Amygdala (tissue), 56 donors: ENCODE measurements around the gene ADARB2.
"Not testable (repeated sequence)": the region's sequence is repeated elsewhere in the genome, so short reads cannot be mapped to it uniquely, and the experiment has no call there.

Experiments
- DNase-seq, 56 donors: peaks; one replicate each; lab custom pipeline; 2025; lab: John Stamatoyannopoulos, UW

ADARB2 gene

DNA sequence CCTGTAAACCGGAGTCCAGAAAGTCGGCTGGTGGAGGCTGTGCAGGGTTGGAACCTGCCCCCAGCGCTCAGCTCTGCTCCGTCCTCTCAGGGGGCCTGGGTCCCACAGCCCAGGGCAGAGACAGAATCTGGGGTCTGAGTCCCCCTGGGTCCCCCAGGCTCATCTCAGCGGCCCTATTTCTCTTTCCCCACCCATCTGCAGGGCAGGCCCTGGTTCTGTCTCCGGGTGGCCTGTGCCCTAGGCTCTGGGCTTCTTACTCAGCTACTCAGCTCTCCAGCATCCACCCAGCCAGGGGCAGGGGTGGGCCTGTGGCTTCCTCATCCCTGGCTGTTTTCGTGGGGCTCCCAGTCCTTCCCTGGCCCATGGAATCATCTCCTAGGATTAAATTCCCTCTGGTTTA is 183.4 kb downstream of the ADARB2 start:
- no peak for DNase-seq

DNA sequence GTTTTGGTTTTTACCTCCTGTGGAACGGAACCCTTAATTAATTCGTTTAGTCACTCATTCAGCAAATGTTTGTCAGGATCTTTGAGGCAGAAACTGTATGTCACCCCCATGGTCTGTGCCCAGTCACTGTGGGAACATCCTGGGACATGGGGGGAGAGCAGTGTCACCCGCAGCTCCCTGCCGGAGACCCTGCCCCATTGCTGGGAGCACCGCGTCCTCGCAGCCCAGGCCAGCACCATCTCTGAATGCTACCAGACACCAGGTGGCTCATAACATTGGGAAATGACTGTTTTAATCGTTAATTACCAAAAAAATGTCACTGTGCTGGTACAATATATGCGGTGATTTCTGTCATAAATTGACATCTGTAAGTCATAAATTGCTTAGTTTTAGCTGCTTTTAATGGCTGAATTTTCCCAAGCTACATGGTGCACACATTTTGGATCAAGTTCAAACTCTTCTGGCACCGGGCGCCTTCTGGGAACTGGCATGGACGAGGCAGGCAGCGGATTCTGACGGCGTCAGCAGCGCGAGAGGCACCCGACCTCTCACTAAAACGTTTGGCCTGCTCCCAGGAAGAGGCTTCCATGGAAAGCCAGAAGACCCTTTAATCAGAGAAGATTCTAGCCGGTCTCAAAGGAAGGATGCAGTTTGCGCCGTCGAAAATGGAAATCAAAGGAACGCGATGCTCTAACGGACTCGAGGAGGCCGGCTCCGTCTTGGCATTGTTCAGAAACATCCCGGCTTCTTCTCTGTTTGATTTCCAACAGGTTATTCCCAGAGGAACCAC is 184.2 kb downstream of the ADARB2 start:
- peak in 1 of 56 donors; percentile 25 for DNase-seq

DNA sequence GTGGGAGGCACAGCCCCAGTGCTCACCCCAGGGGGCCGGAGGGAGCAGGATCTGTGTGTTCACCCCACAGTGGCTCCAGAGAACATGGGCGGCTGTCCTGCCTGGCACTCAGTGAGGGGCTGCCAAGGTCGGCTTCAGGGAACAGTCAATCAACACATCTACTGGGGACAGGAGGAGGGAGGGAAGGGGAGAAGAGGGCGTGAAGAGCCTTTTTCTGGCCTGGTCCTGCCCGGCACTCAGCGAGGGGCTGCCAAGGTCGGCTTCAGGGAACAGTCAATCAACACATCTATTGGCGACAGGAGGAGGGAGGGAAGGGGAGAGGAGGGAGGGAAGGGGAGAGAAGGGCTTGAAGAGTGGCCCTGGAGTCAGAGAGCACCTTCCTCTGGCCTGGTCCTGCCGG is 184.9 kb downstream of the ADARB2 start:
- no peak for DNase-seq

DNA sequence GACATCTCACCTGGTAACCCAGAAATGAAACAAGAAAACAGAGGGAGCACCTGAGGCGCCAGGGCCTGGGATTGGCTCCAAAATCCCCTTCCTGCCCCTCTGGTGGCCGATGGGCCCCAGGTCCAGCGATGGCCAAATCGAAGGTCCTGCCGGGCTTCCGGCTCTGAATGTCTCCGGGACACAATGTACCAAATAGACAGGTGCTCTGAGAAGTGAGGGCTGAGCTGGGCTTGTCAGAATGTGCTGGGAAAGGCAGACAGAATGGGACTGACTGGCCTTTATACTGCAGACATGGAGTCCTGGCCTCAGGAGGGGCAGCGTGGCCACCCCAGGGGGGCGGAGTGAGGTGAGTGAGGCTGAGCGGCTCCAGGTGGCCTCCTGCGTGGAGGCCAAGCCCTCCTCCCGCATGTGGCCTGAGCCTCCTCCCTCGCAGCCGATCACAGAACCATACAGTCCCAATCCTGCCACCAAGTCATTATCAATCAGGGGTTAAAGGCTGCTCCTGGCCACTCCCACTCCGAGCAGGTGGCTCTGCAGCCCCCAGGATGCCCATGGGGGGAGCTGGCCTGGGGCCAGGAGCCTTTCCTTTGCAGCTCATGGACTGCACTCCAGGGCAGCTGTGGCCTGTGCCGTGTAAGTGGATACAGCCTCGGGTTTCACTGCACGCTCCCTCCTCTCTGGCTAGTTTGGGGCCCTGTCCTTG is 185.5 kb downstream of the ADARB2 start:
- no peak for DNase-seq

DNA sequence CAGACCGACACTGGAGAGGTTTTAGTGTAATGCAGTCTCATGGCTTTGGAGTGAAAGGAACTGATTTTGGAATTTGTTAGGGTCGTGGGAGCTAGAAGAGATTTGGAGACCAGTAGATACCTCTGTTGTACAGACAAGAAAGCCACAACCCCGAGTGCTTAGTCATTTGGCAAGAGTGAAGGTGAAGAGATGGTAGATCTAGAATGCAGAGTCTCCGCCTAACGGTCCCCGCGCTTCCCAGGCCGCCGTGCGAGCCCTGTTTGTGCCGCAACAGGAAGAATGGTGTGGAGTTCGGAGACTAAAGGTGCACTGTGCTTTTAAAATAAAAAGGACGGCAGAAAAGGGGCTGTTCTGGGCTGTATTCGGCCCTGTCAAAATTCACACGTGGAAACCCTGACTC is 186.7 kb downstream of the ADARB2 start:
- no peak for DNase-seq

DNA sequence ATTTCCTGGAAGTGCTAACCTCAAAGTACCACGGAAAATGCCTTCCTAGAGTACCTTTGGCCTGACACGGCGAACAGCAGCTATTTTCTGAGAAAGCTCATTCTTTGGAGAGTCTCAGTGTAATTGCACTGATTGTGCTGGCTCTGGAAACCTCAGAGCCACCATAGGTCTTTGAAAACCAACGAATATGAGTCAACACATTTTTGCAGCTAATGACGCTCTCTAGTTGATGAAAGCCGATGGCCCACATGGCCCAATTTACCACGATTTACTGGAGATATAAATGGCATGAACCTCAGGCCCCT is 187.1 kb downstream of the ADARB2 start:
- no peak for DNase-seq

DNA sequence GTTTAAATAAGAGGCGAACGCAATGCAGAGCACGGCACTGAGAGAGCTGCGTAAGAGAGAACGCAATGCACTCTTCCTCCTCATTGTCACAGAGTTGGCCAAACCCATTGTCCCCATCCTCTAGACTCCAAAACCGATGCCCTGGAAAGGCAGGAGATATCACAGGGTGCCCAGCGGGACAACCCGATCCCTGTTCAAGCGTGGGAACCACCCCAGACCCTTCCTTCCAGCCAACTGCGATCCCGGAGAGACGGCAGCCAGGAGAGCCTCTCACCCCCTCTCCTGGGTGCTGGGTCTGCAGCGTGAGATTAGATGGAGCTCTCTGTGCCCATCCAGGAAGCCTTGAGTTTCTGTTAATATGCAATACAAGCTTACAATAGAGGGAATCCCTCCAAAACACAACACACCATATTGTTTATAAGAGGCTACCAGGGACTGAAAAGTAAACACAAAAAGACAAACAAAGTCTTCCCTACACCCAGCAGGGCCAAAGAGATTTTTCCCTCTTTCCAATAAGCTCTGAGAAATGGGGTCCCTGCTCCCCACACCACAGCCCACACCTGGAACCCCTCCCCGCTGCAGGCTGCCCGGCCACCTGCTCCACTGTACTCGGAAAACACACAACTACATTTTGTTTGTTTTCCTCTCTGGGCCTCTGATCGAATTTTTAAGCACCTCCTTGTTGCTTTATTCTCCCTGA is 187.6 kb downstream of the ADARB2 start:
- no peak for DNase-seq

DNA sequence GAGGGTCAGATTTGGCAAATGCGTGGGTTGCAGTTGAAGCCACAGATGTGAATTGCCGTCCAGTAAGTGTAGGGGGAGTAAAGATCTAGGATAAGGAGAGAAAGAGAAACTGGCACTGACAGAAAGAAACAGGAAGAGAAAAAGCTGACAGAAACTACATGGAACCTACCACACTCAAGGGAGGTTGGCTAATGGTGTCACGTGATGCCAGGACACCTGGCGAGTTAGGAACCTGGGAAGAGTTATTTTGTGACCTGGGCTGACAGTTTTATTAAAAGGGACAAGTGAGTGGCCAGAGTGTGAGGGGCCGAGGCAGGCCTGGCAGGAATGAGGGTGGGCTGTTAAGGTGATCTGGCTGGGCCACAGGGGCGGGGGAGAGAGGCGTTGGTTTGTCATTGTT is 188.7 kb downstream of the ADARB2 start:
- no peak for DNase-seq

DNA sequence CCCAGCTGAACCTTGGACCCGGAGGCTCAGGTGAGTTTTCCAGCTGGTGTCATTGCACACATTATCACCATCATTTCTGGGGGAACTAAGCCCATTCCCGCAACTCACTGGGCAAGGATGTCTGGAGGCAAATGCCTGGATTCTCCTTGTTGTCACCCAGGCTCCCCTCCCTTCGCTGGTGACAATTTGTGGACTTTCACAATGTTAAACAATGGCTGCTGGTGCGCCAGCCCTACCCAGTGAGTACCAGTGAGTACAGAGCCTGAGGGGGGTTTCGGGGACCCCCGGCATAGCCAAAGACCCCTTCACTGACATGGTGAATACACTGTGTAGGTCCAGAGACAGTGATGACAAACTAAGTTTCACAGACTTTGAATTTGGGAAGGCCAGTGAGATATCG is 189.2 kb downstream of the ADARB2 start:
- no peak for DNase-seq

DNA sequence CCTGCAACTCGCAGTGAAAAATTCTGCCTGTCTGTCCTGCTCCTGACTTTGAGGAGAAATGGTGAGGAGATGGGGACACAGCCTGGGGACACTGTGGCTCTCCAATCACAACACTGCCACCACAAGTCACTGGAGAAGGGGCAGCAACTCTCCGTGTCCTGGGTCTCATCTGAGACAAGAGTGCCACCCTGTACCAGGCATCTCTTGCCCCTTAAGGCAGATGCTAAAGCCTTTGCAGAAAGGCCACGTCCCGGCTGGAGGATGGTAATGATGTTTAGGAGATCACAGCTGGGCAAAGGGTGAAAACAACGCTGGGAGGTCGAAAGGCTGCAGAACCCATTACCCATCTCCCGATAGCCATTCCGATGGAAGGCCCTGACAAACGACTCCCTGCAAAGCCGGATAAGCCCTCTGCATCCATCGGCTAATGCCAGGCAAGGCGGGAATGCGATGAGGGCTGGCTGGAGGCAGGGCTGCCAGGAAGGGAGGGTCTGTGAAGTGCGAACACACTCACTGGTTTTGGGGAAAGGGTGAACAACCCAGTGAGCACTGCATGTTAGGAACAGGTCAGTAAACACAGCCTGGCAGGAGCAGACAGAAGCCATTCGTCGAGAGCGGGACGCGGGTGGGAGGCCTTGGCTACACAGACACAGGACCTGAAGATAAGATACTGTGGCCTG is 190.8 kb downstream of the ADARB2 start:
- peak in 4 of 56 donors; percentile 31 to 57 (median 38) for DNase-seq

DNA sequence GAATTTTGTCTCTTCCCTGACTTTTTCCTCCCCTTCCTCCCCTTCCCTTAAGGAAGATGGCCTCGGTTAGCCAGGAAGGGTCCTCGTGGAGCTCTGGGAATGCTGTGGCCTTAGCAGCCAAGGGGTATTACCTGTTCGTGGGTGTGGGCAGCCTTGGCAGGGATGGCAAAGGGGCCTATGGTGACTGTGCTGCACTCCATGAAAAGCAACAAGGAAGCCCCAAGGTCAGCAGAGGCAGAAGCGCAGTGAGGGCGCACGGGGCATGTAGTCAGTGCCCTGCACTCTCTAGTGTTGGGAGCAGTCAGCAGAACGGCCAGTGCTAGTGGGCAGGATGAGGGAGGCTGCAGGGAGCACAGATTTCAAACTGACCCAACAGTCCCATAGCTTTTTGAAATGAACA is 191.8 kb downstream of the ADARB2 start:
- DNase-seq: no peak

DNA sequence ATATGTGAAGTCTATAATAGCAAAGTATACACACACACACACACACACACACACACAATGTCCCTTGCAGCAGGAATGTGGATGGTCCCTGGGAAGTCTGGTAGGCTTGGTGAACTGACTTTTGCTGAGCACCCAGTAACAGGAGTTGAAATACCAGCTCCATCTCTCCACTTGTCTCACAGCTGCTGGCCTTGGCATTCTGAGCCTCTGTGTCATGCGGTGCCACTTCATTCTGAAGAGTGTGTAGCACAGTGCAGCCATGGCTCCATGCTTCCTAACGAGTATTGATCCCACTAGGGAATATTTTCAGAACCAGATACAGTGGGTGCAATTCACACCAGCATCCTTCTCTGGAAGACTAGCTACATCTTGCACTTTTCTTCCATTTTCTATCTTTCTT is 192.4 kb downstream of the ADARB2 start:
- peak in 4 of 56 donors; percentile 20 to 32 (median 30) for DNase-seq

DNA sequence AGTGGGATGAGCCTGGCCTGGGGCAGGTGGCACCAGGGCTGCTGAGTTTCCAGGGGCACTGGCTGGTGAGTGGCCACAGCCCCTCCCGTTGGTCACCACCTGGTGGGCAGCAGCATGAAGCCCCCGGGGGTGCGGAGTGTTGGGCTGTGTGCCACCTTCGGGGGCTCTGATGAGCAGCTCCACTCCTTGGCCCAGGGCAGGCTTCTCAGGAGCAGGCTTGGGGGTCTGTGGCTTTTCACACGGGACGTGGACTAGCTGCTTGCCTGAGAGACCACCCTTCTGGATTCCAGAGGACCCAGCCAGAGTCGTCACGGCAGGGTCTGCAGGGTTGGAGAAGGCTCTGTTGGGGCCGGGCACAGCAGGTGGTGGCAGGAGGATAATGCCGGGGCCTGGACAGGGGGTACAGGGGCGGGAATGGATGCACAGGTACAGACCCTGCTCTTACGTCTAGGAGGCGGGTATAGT is 193.1 kb downstream of the ADARB2 start:
- no peak for DNase-seq

DNA sequence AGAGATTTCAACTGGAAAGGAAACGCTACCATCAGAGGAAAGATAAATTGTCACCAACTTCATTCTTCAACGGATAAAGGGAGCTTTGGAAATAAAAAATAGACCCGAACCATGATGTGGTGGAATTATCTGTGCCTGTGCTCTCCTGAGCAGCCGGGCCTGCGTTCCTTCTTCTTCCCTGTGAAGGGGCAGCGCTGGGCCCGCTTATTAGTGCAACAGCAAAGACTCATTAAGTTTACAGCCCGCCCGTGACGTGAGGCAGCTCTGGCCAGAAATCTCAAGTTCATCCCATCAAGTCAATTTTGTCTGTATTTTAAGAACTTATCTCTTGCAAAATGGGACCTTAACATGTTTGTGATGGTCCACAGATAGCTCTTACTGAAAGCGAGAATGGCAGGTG is 193.7 kb downstream of the ADARB2 start:
- DNase-seq: no peak

DNA sequence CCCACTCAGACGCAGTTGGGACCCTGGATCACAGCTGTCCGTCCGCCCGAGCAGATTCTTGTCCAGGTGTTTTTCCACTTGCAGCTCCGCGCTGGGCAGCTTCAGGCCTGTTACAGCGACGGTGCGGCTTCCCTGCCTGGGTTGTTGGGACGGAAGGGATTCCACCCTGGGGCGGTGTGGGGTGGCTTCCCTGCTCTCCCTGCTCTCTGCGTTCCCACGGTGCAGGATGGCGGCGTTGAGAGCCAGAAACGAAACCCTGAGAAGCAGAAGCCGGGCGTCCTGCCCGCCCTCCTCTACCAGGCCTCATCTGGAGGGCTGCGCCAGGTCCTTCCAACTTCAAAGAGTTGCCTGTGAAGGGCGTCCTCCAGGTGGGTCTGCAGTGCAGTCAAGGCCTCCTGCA is 194.4 kb downstream of the ADARB2 start:
- no peak for DNase-seq

DNA sequence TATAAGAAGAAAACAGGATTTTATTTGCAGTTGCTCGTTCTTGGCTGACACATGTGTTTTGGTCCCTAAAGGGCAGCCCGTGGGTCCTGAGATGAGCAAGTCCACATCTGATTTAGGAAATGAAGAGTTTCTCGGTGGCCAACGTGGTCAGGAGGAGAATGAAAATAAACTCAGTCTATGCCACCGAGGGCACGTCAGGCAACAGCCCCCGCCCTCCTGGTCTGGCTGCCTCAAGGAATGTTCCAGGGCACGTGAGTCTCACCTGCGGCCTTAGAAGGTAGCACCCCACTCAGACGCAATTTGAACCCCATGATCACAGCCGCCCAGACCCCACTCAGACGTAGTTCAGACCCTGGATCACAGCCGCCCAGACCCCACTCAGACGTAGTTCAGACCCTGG is 197.2 kb downstream of the ADARB2 start:
- DNase-seq: no peak

DNA sequence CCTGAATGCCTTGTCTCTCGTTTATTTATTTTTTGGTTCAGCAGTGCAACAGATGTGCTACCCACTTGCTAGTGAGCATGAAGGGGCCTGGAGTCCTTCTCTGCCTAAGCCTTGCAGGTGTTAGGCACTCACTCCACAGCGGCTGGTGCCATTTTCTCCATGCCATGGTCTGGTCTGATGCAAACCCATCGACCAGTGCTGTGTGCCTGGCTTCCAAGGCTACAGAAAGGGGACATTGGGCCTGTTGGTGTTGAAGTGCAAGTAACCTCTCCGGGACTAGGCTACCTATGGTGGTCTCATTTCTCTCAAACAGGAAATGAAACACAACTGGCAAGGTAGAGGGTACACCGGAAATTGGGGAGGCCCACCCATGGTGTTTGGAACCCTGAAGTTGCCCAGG is 198.1 kb downstream of the ADARB2 start:
- DNase-seq: no peak

DNA sequence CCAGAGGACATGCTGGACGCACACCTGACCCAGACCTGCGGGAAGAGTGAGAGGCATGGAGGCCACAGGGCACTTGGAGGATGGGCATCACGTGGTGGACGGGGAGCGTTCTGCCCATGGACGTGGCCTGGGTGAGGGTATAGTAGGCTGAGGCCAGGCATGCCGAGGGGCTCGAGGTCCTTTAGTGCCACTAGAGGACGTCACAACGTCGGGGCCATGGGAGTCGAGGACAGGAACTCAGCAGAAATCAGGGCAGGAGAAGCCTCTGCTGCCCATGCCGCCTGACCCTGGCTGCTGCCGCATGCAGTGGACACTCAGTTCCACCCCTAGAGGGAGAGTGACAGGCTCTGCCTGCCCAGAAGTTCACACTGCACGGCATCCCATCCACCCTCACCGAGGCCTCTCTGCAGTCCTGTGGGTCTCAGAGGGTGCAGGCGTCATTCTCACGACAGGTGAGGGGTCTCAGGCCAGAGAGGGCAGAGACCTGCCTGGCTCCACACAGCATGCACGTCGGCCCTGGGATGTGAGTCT is 198.7 kb downstream of the ADARB2 start:
- no peak for DNase-seq

DNA sequence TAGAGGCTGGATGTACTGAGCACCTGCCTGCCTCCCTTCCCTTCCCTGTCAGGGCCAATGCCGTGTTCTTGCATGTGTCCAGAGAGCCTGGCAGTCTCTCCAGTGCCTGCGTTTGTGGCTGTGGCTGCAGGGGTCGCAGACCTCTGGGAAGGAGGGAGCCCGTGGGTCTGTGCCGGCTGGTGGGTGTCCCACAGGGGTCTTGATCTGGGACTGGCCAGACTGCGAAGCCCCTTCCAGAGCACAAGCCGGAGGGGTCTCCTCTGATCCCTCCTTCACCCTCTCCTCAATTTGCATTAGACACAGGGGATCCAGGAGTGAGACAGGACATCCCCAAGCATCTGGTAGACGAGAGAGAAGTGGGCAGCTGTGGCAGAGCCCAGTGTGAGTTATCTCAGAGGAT is 199.2 kb downstream of the ADARB2 start:
- no peak for DNase-seq

DNA sequence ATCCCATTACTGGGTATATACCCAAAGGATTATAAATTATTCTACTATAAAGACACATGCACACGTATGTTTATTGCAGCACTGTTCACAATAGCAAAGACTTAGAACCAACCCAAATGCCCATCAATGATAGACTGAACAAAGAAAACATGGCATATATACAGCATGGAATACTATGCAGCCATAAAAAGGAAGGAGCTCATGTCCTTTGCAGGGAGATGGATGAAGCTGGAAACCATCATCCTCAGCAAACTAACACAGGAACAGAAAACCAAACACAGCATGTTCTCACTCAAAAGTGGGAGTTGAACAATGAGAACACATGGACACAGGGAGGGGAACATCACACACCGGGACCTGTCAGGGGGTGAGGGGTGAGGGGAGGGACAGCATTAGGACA is 199.9 kb downstream of the ADARB2 start:
- DNase-seq: not testable (repeated sequence)

DNA sequence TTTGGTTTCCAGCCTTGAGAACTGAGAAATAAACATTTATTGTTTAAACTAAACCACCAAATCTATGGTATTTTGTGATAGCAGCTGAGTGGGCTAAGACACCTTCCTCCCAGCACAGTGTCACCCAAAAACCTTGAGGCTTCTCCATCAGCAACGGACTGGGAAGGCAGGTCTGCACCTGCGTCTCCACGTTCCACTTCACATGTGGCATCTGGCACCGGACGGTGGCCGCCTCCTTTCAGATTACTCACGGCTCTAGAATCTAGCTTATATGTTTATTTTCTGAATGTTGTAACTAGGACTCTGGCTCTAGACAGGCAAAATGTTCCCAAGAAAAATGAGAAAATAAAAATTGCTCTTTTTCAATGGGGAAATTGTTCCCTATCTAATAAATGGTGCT is 201.0 kb downstream of the ADARB2 start:
- no peak for DNase-seq
